8988T (cell line): Measurements from ENCODE around the gene PCIF1.
"Not testable (repeated sequence)": the region's sequence is repeated elsewhere in the genome, so short reads cannot be mapped to it uniquely, and the experiment has no call there.

ENCODE experiments used
- DNase-seq: peaks from one replicate; pipeline ENCODE4 v3.0.0; 2011

The PCIF1 gene

GRCh38 chr20:45968801-45969711 lies 34.6 kb downstream of the PCIF1 start:
- DNase-seq, result no peak

DNA sequence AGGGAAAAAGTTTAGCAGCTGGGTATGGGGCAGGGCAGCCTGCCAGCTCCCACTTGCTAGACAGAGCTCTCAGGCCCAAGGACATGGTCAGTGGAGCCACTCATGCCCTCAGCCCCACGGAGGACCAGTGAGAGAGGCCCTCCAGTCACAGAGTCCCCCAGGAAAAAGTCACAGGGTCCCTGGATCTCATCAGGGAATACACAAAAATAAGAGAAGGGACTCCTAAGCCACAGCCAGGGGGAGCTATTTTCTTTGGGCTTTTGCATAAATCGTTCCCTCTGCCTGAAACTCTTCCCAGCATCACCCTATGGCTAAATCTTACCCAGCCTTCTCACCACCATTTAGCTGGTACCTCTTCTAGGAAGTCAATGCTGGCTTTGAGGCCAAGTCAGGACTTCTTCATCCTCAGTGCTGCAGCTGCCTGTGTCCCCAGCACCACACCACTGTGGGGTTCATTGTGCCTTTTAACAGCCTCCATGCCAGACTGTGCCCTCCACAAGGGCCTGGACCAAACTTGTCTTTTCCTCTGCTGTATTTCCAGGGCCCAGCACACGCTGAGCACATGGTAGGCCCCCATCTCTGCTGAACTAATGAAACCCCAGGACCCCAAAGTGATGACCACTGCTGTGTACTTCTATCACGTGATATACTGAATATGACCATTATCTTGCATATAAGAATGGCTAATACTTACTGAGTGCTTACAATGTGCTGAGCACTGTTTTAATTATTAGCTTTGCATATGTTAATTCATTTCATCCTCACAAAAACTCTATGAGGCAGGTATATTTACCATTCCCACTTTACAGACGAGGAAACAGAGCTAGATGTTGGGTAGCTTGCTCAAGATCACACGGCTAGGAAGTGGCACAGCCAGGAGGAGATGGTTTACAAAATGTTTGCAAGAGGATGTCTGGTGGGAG lies 35.5 kb downstream of the PCIF1 start:
- DNase-seq, result peak; percentile 73

- DNase-seq, result no peak
Observed at GRCh38 chr20:45970646-45971424, 36.4 kb downstream of the PCIF1 start.

DNA sequence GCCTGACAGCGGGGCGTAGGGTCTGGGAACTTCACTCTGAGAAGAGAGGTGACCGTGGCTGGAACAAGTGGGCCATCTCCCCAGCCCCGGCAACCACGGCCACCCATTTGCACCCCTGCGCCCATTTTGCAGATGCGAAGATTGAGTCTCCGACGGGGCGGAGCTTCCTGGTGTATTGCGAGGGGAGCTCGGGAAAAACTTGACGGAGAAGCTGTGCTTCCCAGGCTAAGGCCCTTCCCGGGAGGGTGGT lies 36.9 kb downstream of the PCIF1 start:
- DNase-seq, result no peak

GRCh38 chr20:45971675-45972499 lies 37.4 kb downstream of the PCIF1 start, which contains the start of gene ZNF335:
ZNF335 (minus strand) TSS chr20:45972203; CDS start chr20:45971410, 793 bp downstream.
- peak; percentile 93 for DNase-seq

DNA sequence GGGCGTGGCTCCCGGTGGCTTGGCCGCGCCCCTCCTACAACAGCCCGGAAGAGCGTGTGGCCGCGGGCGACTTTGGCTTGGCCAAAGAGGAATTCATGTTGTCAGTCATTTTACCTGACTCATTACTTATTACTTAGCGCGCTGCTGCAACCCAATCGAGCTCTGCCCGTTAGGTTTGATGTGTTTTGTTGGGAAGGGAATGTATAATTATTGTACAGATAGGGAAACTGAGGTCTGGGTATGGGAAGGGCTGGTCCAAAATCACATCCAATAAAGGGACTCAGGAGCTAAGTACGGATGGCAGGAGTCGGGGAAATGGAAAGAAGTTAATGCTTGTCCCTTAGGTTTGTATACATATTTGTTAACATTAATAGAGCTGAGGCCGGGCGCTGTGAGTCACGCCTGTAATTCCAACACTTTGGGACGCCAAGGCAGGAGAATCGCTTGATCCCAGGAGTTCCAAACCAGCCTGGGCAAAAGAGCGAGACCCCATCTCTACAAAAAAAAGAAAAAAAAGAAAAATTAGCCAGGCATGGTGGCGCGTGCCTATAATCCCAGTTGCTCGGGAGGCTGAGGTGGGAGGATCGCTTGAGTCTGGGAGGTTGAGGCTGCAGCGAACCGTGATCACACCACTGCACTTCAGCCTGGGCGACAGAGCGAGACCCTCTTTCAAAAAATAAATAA lies 38.2 kb downstream of the PCIF1 start:
- peak; percentile 90 for DNase-seq

- DNase-seq, result no peak
Observed at GRCh38 chr20:45974896-45975565, 40.5 kb downstream of the PCIF1 start.

DNA sequence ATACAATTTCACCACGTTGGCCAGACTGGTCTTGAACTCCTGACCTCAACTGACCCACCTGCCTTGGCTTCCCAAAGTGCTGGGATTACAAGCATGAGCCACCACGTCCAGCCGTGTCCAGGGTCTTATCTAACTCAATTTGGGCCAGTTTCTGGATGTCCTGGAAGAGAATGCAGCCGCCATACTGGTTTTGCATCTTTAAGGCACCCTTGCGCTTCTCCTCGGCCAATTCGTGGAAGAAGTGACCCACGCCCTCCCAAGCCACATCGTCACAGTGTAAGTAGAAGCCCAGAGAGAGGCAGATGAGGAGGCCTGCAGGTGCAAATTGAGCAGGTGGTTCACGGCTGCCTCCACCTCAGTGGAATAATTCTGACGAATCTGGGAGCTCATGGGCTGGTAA lies 41.2 kb downstream of the PCIF1 start:
- no peak for DNase-seq

GRCh38 chr20:45976086-45976485 lies 41.6 kb downstream of the PCIF1 start:
- DNase-seq, result no peak

- DNase-seq, result no peak
Observed at GRCh38 chr20:45981261-45981660, 46.8 kb downstream of the PCIF1 start.

DNA sequence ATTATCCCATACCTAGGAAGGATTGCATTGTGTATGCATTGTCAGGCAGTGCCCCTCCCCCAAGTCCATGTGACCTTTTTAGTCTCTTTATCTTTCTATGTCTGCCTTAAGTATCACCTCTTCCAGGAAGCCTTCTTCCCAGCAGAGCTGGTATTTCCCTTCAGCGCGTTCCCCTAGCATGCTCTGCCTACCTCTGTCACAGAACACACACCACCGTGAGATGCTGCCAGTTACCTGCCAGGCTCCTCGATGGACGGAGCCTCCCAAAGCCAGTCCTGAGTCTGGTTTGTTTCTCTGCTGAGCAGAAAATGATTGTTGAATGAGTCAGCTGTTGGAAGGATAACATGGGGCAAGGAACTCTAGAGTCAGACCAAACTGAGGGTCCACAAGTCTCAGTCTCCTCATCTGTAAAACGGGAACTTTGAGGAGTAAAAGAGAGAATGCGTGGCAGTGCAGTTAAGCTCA lies 48.8 kb downstream of the PCIF1 start:
- DNase-seq, result no peak

DNA sequence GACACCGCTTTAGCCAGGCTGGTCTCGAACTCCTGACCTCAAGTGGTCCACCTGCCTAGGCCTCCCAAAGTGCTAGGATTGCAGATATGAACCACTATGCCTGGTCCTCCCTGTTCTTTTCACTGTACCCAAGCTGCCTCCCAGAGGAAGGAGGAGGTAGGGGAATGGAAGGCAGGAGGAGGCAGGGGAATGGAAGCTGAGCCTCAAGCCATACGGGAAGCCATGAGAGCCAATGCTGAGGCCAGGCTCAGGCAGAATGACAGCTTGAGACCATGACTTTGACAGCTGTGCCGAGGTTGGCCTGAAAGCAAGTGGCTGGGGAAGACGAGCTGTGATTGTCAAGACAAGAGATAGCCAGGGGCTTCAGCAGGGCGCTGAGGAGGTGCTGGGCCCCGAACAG lies 51.1 kb downstream of the PCIF1 start:
- DNase-seq, result no peak

DNA sequence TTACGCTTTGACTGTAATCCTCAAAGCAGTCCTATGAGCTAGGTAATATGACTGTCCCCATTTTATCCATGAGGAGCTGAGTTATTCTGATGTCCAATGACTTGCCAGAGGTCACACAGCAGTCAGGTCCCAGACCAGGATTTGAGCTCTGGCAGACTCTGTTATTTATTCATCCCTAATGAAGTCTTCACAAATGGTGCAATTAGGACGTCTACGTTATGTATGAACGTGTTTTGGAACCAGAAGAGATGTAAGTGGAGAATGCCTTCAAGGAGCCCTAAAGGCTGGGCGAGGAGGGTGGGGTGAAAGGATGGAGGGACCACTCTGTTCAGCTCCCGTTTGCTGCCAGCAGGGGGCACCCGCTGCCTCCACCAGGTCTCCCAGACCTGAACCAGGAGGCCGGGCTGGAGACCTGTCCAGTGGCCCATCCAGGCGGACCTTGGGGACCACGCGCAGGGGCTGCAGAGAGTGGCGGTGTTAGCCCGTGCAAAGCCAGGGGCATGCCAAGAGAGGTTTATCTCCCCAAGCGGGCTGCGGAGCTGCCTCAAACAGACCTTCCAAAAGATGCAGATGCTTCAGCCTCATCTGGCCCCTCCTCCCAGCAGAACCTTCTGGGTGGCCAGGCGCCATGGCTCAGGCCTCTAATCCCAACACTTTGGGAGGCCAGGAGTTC lies 52.8 kb downstream of the PCIF1 start:
- peak; percentile 79 for DNase-seq

GRCh38 chr20:45988830-45989229 lies 54.3 kb downstream of the PCIF1 start:
- DNase-seq, result not testable (repeated sequence)

GRCh38 chr20:45991616-45992015 lies 57.1 kb downstream of the PCIF1 start:
- no peak for DNase-seq

DNA sequence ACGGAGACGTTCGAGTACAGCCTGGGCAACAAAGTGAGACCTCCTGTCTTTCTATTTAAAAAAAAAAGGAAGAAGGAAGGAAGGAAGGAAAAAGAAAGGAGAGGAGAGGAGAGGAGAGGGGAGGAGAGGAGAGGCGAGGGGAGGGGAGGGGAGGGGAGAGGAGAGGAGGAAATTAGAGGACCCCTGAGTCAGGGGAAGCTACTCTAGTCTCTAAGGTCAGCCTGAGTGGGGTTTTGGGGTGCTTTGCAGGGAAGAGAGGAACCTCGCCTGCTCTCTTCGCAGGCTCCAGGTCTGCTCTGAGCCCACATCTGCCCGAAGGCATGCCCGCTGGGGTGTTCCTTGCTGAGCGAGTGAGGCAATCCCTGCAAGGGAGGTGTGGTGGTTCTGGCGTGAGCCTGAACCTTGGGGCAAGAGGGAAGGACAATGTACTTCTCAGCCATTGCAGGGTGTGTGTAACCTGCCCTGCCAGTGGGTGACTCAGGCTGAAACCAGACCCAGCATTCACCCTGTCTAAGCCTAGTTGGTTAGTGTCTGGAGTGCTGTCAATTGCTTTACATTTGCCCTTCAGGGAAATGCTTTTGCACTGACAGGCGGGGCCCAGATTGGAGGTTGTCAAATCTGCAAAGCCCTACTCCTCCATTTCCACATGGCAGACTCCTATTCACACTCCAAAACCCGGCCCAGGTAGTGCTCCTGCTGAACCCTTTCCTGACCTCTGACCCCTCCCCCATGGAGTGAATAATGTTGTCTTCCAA lies 58.9 kb downstream of the PCIF1 start:
- DNase-seq, result no peak

DNA sequence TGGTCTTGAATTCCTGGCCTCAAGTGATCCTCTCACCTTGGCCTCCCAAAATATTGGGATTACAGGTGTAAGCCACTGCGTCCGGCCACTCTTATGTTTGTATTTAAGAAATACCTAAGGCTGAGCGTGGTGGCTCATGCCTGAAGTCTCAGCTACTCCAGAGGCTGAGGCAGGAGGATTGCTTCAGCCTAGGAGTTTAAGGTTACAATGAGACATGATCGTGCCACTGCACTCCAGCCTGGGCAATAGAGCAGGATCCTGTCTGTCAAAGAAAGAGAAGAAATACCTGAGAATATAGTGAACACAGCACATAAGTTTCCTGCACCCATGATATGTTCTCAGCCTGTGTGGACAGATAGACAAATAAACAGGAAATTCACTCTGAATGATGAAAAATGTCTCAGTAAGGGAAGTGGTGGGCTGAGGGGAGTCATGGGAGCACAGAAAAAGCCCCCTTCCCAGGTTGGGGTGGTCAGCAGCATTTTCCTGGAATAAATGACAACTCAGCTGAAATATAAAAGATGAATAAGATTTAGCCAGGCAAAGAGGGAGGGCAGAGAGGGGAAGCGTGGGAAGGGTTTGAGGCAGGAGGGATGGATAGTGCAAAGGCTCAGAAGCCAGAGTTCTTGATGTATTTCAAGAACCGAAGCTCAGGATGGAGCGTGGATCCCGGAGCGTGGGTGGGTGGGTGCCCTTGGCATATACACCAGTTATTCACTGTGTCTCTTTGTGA lies 60.4 kb downstream of the PCIF1 start:
- DNase-seq, result no peak

DNA sequence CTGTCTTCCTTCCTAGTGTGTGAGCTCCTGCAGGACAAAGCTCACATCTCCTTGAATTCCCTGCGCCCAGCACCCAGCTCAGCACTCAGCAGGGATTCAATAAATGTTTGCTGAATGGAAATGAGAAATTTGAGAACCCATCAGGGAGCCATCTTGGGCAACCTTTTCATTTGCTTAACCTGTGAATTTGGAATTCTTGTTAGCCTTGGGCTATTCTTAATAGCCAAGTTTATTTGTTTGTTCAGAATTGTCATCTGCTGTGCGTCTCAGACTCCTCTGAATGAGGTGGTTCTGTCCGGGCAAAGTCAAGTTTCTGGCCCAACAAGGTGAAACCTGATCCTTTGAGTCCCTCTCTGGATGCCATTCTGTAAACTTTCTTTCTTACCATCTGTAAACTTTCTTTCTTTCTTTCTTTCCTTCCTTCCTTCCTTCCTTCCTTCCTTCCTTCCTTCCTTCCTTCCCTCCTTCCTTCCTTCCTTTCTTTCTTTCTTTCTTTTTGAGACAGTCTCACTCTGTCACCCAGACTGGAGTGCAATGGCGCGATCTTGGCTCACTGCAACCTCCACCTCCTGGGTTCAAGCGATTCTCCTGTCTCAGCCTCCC lies 61.1 kb downstream of the PCIF1 start:
- DNase-seq, result not testable (repeated sequence)
